Neural crest cell (in vitro differentiated cells): Measurements from ENCODE around the gene MYOM1. TPM values are rescaled to one million over a fixed set of nuclear protein-coding genes. Genes with fewer than 3 reads are reported as not detected.
A peak's percentile ranks its signal among the peaks of the same experiment; 100 is the strongest.

Experiments used
- DNase-seq: peaks from one replicate; pipeline ENCODE4 v3.0.0; 2021; ENCODE audit warnings: low read depth, mixed read lengths, low spot score
- H3K27ac Mint-ChIP-seq: one replicate; pipeline ENCODE4 v1.8.0; 2021; ENCODE audit warnings: mild to moderate bottlenecking, mixed read lengths; ENCODE audit not compliant: unreplicated experiment
- H3K27me3 Mint-ChIP-seq: 2 replicates; pipeline ENCODE4 v1.8.0; 2021; ENCODE audit warnings: low read depth, mild to moderate bottlenecking, mixed read lengths
- H3K36me3 Mint-ChIP-seq: 2 replicates; pipeline ENCODE4 v1.8.0; 2021; ENCODE audit warnings: low read depth, mild to moderate bottlenecking, mixed read lengths
- H3K4me1 Mint-ChIP-seq: 2 replicates; pipeline ENCODE4 v1.8.0; 2021; ENCODE audit warnings: mixed read lengths
- H3K4me3 Mint-ChIP-seq: one replicate; pipeline ENCODE4 v1.8.0; 2021; ENCODE audit warnings: mild to moderate bottlenecking, mixed read lengths
- H3K9me3 Mint-ChIP-seq: 2 replicates; pipeline ENCODE4 v1.8.0; 2021; ENCODE audit warnings: mixed read lengths
- CTCF ChIP-seq: fragments of 200-600 bp; sonication (generic); conservative IDR thresholded peaks from 2 replicates; pipeline ENCODE4 v1.5.0; 2021; ENCODE audit warnings: antibody characterized with exemption, mild to moderate bottlenecking
- total RNA-seq: library from RNA; stranded (reverse); gene quantifications from 2 replicates; pipeline ENCODE4 v1.2.1, GENCODE V29; 2021

Gene MYOM1
- total RNA-seq, 1 donor from 2014 or later: 0.89 TPM

GRCh38 chr18:3247240-3248061, 27.7 kb upstream of the MYOM1 start, which contains the start of gene MYL12A:
Gene MYL12A, plus strand, starts transcription at chr18:3247801. Its CDS starts 5,447 bp downstream, at chr18:3253248.
- no peak for TF ChIP-seq CTCF
- DNase-seq: peak; percentile 92
- Mint-ChIP-seq H3K27me3 (no peaks in the 10 kb centered on the region), H3K4me3 (peak within 1 kb of the TSS; percentile 95), H3K27ac (peak within 1 kb of the TSS; percentile 99), H3K9me3 (peaks cover 6% of the 10 kb centered on the region), H3K36me3 (peaks cover 6% of the 10 kb centered on the region), H3K4me1 (peaks cover 39% of the 10 kb centered on the region)

GRCh38 chr18:3246635-3247239, 27.0 kb upstream of the MYOM1 start:
- Mint-ChIP-seq H3K27ac (peak overlapping the region; percentile 73), H3K36me3 (peaks cover 9% of the 10 kb centered on the region), H3K4me3 (peak overlapping the region; percentile 95), H3K27me3 (no peaks in the 10 kb centered on the region), H3K4me1 (peaks cover 39% of the 10 kb centered on the region), H3K9me3 (peaks cover 9% of the 10 kb centered on the region)
- no peak for DNase-seq
- no peak for TF ChIP-seq CTCF

GRCh38 chr18:3245853-3246634, 26.3 kb upstream of the MYOM1 start:
- peak; percentile 94 for TF ChIP-seq CTCF
- peak overlapping the region; percentile 95 for H3K4me3 Mint-ChIP-seq
- DNase-seq: peak; percentile 71
- peaks cover 9% of the 10 kb centered on the region for H3K9me3 Mint-ChIP-seq
- H3K4me1 Mint-ChIP-seq: peaks cover 39% of the 10 kb centered on the region
- H3K27ac Mint-ChIP-seq: peak overlapping the region; percentile 73
- peaks cover 9% of the 10 kb centered on the region for H3K36me3 Mint-ChIP-seq
- no peaks in the 10 kb centered on the region for H3K27me3 Mint-ChIP-seq

- Mint-ChIP-seq H3K9me3 (peaks cover 17% of the 10 kb centered on the region), H3K27ac (no peak overlapping the region), H3K27me3 (no peaks in the 10 kb centered on the region), H3K4me1 (peaks cover 32% of the 10 kb centered on the region), H3K36me3 (peaks cover 13% of the 10 kb centered on the region), H3K4me3 (peak overlapping the region; percentile 79)
- TF ChIP-seq CTCF: no peak
- no peak for DNase-seq
These were observed 25.4 kb upstream of the MYOM1 start for GRCh38 chr18:3245185-3245564.

- Mint-ChIP-seq H3K9me3 (peaks cover 21% of the 10 kb centered on the region), H3K27me3 (no peaks in the 10 kb centered on the region), H3K36me3 (peaks cover 14% of the 10 kb centered on the region), H3K27ac (peak overlapping the region; percentile 22), H3K4me3 (no peak overlapping the region), H3K4me1 (no peaks in the 10 kb centered on the region)
- DNase-seq: no peak
- no peak for TF ChIP-seq CTCF
These were observed 19.0 kb upstream of the MYOM1 start for GRCh38 chr18:3238742-3239141.
